Hematopoietic multipotent progenitor cell treated with erythropoietin and hydrocortisone succinate and interleukin-3 and kit ligand, for 8 days (in vitro differentiated cells): ENCODE measurements around the gene NAALADL2.
"Not testable (repeated sequence)": the region's sequence is repeated elsewhere in the genome, so short reads cannot be mapped to it uniquely, and the experiment has no call there.

Experiments
- DNase-seq: peaks from one replicate; pipeline ENCODE4 v3.0.0-alpha.2; 2015

The NAALADL2 gene

DNA sequence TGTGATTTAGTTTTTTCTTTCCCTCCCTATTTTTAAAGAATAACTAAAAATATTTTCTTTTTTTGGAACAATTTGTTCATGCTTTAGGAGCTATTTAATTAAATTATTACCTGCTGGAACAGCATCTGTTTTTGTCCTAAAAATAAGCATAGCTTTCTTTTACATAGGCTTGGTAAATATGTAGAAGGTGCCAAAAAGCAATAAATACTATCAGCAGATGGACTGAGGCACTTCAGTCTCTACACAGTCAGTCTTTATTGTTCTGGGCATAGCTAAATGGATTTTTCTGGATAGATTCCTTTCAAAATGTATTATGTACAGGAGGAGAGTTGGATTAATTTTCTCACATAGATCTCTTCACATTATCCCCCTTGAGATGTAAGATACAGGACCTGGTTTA is 223.5 kb downstream of the NAALADL2 start:
- DNase-seq, result no peak

DNA sequence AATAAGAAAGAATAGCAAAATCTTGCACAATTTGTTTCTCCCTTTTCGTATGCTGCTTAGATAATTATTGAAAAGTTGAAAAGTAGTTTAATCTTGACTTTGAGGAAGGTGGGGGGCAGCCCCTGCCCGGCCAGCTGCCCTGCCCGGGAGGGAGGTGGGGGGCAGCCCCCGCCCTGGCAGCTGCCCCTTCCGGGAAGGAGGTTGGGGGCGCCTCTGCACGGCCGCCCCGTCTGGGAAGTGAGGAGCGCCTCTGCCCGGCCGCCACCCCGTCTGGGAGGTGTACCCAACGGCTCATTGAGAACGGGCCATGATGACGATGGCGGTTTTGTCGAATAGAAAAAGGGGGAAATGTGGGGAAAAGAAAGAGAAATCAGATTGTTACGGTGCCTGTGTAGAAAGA is 228.0 kb downstream of the NAALADL2 start:
- not testable (repeated sequence) for DNase-seq

DNA sequence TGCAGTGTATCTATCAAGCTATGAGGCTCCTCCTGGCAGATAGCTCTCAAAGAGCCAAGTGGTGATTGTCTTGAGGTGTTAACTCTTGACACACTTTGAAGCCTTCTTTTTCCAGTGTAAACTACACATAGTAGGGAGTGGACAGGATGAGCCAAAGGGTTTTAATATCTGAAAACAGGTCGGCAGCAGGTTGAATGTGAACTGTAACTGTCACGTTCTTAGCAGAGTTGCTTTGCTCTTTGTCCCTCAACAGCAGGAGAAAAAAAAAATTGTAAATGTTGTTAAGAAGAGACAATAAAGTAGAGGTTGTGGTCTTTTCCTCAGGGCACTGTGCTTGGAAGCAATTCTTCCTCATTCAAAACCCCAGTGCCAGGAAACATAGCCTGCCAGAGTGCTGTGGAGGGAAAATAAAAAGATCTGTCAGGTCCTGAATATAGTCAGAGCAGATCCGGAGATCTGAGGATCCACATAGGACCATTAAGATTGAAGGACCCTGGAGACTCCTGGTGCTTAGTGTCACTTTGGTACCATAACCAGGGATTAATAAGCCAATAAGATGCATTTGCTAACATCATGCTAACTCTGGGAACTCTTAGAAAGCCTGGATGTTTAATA is 229.7 kb downstream of the NAALADL2 start:
- no peak for DNase-seq

DNA sequence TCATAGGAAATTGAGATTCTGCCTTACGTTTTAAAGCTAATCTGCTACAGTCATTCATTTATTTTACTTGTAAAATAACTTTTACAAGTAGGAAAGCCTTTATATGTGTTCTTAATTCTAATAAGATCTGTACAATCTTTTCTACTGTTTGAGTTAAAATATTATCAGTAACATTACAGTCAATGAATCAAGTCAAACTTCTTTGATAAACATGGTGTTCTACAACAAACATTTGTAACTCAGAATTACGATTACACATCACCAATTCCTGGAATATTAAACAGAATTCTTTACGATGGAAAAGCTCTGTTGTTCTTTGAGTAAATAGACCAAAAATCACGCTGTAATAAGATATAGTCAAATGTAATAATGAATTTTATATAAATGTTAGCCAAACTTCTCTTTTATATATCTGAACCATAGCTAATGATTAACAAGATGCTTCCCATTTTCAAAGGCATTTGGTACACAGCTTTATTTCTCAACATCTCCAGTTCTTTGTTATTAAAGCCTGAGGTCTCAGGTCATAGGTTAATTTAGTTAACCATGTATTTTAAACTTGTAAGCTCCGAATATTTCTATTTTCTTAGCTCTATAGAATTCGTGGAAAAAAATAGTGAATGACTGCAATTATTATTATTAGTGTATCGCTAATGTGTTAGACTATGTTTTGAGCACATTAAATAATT is 232.4 kb downstream of the NAALADL2 start:
- no peak for DNase-seq

DNA sequence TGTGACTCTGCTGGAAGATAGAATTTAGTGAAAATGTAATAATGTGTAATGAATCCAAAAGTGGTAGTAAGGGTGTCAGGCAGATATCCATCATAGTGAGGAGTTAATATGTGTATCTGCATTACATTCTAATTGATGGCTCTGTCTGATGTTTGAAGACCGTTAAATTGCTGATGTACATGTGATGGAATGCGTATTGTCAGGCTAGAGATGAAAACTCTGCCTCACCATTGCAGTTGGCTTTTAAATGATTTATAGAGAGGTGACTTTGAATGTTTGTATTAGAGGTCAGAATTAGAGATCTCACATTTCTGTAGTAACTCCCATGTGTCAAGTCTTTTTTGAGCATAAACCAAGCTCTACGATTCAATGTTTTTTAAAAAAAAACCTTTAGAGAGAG is 234.6 kb downstream of the NAALADL2 start:
- DNase-seq, result no peak

DNA sequence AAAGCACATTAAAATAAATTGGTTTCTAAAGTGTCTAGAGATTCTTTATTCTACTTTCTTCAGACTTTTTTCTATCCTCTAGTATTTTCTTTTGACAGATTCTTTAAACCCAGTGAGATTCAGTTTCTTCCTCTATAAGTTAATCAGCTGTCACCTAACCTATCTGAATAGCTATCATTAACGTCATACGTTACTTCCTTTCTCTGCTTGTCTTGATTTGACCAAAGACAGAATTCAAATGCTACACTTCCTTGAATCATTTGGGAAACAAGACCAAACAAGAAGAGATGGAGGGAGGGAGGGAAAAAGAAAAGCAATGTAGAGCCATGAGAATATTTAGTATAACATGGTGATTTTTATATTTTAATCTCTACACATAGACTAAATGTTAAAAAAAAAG is 235.2 kb downstream of the NAALADL2 start:
- DNase-seq, result no peak

DNA sequence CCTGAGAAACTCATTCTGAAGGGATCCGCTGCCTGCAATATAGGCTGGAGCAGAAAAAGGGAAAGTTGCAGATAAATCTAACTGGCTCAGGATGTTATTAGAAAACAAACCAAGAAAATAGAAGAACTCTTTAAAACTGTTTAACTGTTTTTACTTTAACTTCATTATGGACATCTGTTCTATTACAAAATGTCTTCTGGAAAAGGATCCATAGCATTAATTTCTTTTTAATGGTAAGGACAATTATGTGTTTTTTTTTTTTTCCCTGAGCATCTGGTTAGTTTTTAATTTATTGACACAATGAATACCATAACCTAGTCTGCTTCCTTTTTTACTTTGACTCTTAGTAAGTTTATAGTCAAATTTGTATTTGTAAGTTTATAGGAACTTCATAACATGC is 239.5 kb downstream of the NAALADL2 start:
- no peak for DNase-seq

DNA sequence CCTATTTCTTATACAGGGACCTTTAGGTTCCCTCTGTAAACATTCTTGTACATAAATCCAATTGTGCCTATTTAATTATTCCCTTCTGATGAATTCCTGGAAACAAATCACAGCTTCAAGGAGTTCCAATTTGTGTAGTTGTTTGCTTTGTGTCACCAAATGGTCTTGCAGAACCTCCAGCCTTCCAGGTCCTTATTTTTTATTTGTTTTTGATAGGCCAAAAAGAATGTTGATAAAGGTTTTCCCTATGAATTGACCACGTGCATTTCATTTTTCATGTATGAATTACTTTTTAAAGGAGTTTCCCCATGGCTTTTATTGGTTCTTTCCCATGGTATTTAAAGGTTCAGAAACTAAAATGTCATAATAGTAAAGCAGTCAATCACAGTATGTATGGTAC is 243.0 kb downstream of the NAALADL2 start:
- no peak for DNase-seq

DNA sequence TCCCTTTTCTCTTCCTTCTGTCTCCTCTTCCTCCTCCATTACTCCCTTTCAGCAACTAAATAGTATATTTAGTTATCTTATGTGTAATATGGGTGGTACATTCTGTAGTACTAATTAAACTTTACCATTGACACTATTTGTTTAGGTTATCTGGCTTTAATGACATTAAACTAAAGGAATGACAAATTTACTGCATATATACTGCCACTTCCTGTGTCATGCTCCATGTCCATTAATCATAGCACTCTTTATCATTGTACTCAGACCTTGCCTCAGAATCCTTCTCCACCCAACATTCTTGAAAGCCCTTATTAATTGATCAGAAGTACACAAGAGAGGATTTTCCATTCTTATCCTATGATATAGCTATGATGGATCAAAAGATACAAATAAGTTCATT is 244.2 kb downstream of the NAALADL2 start:
- DNase-seq, result no peak

DNA sequence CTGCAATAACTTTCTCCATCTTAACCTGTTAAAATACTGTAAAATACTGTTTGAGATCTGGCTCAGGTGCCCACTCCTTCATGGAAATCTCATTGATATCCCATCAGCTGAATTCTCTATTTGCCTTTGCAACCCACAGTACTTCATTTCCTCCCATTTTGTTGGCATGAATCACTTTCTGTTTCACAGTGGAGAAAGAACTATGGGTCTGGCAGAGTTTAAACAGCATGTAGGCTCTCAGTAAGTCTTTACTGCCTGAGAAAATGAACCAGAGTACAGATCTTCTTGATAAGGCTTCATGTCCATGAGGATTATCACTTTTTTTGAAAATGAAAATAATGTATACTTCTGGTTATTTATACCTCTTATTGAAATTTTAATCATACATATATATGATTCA is 245.9 kb downstream of the NAALADL2 start:
- DNase-seq, result no peak

DNA sequence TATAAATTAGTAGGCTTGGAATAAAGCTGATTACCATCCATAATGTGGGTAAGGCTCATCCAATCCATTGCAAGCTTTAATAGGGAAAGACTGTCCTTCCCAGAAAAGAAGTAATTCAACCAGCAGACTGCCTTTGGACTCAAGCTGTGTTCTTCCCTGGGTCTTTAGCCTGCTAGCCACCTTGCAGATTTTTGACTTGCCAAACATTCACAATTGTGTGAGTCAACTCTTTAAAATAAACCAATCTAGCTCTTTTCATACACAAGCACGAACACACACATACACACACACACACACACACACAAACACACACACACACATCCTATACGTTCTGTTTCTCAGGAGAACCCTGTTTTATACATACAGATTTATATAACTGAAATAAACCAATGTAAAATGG is 248.1 kb downstream of the NAALADL2 start:
- no peak for DNase-seq

DNA sequence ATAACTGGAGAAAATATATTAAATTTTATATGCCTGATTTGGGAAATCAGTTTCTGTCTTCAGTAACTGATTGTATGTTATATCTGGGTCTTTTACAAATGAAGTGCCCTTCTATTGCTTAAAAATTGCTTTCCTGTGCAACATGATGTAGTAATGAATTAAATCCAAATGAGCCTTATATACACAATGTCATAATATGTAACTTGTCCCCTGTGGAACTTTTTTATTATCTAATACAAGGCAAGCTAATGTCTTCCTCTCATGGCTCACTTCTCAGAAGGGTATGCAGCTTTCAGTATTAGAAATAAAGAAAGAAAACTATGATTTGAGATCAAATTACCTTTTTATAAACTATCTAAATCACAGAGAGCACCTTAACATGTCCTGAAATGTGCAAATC is 248.9 kb downstream of the NAALADL2 start:
- DNase-seq, result no peak

DNA sequence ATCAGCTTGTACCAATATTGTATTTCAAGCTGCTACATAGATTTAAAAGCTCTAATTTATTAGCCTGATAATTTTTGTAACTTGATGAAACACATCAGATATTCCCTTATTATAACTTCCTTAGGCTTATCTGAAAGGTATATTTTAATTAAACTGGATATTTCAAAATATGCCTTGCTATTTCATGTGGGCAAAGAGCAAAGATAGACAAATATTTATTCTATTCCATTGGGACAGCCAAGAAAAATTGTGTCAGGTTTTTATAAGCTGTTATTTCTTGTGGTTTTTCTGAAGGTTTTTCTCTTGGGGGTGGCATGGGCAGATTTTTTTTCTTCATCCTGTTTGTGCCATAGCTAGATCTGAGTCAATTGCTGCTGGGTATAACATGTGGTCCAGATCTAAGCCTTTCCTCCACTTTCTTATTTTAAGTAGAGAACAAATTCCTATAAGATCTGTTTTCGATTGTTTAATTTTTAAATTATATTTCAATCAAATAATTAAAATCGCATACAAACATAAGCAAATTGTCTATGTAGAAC is 249.5 kb downstream of the NAALADL2 start:
- DNase-seq, result no peak

DNA sequence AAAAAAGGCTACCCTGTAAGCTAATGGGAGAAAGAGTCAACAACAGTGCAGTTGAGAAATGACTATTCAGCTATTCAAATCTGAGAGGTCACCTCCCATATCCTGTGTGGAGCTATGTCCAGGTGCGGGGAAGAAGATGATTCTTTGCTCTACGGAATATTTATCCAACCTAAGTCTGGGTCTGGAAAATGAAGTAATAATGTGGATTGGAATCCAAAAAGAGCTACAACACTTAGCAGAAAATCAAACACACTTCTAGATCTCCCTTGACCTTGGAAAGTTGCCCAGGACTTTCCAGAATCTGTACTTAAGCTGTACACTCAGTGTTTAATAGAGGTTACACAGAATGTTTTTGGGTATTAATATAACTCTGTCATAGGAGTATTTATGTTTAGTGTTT is 251.9 kb downstream of the NAALADL2 start:
- no peak for DNase-seq

DNA sequence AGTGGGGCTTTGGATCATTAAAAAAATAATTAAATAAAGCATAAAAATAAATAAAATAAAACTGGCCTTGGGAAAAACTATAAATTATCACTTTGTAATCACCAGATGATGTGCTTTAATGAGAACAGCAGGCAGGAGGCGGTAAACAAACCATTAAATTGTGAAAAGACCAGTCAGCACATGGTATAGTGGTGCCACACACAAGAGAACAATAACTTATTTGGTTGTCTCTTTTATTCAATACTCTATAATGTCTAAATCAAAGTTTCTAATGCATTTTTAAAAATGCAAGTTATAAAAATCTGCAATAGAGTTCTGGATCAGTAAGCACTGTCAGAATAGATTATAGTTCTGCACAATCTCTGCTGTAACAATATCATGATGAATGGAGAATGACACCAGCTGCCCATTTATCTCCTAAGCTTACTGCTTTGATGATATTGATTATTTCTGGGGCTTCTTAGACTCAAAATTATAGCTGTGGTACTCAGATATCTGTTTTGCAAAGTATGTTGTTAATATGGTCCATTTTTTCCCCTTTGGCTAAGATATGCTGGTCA is 259.3 kb downstream of the NAALADL2 start:
- no peak for DNase-seq

DNA sequence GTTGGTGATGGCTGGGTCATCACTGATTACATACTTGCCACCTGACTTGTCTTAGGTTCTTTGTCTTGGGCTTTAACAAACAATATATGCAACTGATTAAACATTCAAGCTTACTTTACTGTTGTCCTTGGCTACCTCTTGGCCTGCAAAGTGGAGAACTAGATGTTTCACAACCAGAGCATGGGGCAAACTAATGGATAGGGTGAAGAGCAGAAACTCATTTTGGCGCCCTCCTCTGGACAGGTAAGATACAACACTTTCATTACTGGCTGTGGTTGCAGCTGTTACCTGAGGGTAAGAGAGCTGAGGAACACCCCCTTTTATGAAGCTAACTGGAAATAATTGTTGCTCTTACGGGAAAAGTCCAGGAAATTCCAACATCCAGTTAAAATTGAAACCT is 262.1 kb downstream of the NAALADL2 start:
- no peak for DNase-seq

DNA sequence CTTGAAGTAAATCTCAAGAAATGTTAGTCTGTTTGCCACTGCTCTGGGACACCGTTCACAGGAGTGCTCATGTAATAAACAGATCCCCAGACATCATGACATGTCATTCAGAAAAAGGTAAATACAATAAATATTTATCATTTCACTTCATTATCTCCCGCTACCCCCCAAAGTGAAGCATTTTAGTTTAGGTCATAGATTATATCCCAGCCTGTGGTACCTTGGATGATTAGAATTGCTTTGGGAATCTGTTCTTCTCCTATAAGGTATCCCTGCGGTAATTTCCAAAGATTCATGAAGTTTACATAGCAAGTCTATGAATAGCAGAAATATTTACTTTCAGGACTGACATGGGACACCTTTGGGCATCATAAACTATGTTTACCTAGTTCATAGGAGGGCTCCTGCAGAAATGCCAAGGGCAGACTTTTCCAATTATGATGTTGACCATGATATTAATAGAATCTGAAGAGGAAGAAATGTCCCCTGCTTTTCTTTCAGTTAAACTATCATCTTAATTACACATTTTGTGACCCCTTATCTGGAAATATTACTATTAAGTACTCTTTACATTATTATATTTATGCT is 268.0 kb downstream of the NAALADL2 start:
- no peak for DNase-seq

DNA sequence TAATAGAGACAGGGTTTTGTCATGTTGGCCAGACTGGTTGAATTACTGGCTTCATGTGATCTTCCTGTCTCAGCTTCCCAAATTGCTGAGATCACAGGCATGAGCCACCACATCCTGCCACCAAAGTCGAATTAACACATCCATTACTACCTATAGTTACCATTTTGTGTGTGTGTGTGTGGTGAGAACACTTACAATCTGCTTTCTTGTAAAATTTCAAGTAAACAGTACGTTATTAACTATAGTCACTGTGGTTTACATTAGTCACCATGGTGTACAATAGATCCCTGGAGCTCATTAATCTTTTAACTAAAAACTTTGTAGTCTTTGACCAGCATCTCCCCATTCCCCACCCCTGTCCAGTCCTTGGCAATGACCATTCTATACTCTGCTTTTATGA is 270.0 kb downstream of the NAALADL2 start:
- no peak for DNase-seq

DNA sequence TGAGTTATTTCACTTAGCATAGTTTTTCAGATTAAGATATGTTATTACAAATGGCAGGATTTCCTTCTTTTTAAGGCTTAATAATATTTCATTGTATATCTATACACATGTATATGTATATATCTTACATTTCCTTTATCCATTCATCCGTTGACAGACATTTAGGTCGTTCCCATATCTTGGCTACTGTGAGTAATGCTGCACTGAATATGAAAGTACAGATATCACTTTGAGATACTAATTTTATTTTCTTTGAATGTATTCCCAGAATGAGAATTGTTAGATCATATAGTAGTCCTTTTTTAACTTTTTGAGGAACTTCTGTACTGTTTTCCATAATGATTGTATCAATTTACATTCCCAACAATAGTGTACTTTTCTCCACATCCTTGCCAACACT is 270.4 kb downstream of the NAALADL2 start:
- no peak for DNase-seq

DNA sequence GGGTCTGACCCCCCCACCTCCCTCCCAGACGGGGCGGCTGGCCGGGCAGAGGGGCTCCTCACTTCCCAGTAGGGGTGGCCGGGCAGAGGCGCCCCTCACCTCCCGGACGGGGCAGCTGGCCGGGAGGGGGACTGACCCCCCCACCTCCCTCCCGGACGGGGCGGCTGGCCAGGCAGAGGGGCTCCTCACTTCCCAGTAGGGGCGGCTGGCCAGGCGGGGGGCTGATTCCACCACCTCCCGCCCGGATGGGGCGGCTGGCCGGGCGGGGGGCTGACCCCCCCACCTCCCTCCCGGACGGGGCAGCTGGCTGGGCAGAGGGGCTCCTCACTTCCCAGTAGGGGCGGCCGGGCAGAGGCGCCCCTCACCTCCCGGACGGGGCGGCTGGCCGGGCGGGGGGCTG is 272.7 kb downstream of the NAALADL2 start:
- DNase-seq, result not testable (repeated sequence)

DNA sequence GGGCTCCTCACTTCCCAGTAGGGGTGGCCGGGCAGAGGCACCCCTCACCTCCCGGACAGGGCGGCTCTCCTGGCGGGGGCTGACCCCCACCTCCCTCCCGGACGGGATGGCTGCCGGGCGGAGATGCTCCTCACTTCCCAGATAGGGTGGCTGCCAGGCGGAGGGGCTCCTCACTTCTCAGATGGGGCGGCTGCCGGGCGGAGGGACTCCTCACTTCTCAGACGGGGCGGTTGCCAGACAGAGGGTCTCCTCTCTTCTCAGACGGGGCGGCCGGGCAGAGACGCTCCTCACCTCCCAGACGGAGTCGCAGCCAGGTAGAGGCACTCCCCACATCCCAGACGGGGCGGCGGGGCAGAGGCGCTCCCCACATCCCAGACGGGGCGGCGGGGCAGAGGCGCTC is 273.6 kb downstream of the NAALADL2 start:
- not testable (repeated sequence) for DNase-seq

DNA sequence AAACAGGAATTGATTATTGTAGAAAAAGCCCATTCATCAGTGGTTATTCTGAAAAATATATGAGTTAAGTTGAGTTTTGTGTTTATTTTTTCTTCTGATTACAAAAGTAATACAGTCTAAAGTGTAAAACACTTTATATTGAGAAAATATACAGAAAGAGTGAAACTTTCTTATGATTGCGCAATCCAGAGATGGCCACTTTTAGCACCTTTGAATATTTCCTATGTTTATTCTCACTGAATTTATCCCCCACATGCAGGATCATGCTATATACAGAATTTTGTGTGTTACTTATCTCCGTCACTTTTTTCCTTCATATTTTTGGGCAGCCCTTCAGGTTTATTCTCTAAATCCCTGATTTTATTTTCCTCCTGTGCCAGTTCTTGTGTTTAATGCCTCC is 285.2 kb downstream of the NAALADL2 start:
- DNase-seq, result no peak

DNA sequence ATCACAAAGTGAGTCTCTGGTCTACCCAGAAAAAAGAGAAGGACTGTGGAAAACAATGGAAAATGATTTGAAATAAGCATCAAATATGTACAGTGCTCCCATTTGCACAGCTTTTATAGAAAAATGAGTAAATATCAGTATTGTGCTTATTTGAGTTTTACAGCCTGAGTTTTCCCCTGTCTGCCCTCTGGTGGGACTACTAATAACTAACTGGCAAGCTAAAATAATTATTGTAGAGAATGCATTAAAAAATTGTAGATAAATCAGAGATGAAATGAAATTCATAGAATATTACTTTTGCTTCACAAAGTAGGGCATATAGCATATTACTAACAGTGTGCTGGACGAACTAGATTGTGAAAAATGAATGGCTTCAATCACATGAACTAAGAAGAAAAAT is 287.1 kb downstream of the NAALADL2 start:
- no peak for DNase-seq

DNA sequence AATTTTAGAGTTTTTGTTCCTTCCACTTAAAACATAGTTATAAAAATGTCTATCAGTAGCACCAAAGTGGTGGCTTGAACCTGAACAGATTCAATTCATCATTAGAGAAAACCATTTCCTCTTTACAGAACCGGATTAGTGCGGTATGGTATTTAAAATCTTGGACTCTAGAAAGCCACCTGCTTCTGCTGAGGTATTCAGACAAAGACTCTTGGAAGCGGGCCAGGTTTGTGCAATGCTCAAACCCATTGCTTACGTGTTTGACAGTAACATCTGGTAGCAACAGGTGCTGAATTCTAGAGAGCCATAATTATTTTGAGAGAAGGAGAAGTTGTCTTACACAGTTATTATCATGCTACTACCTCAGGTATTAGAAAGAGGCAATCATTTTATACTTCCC is 290.5 kb downstream of the NAALADL2 start:
- no peak for DNase-seq
